SK-N-SH (cell line): Measurements from ENCODE around the gene YARS1.

ENCODE experiments used
- IRF3 ChIP-seq: fragments of 150-350 bp; IDR thresholded peaks from 2 replicates; pipeline ENCODE4 v1.6.1; 2016; ENCODE audit warnings: mild to moderate bottlenecking, low read depth, low read length
- JUND ChIP-seq: IDR thresholded peaks from 2 replicates; pipeline ENCODE4 v1.4.0; 2012
- RAD21 ChIP-seq: IDR thresholded peaks from 2 replicates; pipeline ENCODE4 v1.6.1; 2012; ENCODE audit warnings: mild to moderate bottlenecking, low read length
- TF ChIP-seq, protein P1 (sequence below): fragments of 200-600 bp; sonication (generic); IDR thresholded peaks from 2 replicates; pipeline ENCODE4 v1.6.1; 2017; ENCODE audit warnings: antibody characterized with exemption, mild to moderate bottlenecking, moderate library complexity

DNA sequence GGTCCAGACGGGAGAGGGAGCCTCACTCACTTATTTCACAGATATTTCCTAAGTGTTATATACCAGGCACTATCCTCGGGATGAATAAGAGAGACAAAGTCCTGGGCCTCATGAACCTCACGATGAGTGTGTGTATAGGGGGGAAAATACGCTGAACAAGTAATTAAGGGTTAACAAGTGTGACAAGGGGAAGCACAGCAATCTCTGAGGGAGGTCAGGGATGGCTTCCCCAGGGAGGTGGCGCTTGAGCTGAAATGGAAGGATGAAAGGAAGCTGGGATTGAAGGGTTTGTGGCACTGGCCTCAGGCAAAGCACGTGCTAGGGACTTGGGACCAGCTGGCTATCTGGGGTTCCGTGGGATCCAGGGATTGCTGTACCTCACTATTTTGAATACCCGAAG, 68.2 kb downstream of the YARS1 start:
- no peak for TF ChIP-seq RAD21
- TF ChIP-seq IRF3: no peak
- TF ChIP-seq, protein P1, sequence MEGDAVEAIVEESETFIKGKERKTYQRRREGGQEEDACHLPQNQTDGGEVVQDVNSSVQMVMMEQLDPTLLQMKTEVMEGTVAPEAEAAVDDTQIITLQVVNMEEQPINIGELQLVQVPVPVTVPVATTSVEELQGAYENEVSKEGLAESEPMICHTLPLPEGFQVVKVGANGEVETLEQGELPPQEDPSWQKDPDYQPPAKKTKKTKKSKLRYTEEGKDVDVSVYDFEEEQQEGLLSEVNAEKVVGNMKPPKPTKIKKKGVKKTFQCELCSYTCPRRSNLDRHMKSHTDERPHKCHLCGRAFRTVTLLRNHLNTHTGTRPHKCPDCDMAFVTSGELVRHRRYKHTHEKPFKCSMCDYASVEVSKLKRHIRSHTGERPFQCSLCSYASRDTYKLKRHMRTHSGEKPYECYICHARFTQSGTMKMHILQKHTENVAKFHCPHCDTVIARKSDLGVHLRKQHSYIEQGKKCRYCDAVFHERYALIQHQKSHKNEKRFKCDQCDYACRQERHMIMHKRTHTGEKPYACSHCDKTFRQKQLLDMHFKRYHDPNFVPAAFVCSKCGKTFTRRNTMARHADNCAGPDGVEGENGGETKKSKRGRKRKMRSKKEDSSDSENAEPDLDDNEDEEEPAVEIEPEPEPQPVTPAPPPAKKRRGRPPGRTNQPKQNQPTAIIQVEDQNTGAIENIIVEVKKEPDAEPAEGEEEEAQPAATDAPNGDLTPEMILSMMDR: no peak
- no peak for TF ChIP-seq JUND
